SU-DHL-6 (cell line): ENCODE measurements around the gene KRTAP4-1.

Experiments used
- EZH2phosphoT487 ChIP-seq: fragments of 200-600 bp; sonication (generic), shearing (Covaris generic); conservative IDR thresholded peaks from 2 replicates; pipeline ENCODE4 v1.6.1; 2018; ENCODE audit warnings: mild to moderate bottlenecking, antibody characterized with exemption, low read length, moderate library complexity, mixed read lengths
- TF ChIP-seq, protein P1 (sequence below): fragments of 200-600 bp; sonication (generic); IDR thresholded peaks from one replicate; pipeline ENCODE4 v1.5.1; 2017; ENCODE audit warnings: antibody characterized with exemption, mild to moderate bottlenecking, low read length, moderate library complexity; ENCODE audit not compliant: insufficient read depth, poor library complexity, severe bottlenecking

DNA sequence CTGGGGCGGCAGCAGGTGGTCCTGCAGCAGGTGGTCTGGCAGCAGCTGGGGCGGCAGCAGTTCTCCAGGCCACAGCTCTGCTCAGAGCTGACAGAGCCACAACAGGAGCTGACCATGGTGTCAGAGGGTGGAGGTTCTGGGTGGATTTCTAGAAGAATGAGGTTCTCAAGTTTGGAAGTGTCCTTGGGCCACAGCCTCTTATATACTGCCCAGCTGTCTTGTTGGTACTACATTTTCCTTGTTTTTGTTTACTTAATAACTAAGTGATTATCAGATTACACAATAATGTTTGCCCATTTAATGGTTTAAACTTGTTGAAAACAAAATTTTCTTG, 35.1 kb downstream of the KRTAP4-1 start, which contains the start of gene KRTAP4-5:
- TF ChIP-seq, protein P1, sequence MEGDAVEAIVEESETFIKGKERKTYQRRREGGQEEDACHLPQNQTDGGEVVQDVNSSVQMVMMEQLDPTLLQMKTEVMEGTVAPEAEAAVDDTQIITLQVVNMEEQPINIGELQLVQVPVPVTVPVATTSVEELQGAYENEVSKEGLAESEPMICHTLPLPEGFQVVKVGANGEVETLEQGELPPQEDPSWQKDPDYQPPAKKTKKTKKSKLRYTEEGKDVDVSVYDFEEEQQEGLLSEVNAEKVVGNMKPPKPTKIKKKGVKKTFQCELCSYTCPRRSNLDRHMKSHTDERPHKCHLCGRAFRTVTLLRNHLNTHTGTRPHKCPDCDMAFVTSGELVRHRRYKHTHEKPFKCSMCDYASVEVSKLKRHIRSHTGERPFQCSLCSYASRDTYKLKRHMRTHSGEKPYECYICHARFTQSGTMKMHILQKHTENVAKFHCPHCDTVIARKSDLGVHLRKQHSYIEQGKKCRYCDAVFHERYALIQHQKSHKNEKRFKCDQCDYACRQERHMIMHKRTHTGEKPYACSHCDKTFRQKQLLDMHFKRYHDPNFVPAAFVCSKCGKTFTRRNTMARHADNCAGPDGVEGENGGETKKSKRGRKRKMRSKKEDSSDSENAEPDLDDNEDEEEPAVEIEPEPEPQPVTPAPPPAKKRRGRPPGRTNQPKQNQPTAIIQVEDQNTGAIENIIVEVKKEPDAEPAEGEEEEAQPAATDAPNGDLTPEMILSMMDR: no peak
- no peak for TF ChIP-seq EZH2phosphoT487
